Measurements from ENCODE around the gene SLC30A3. TPM values are rescaled to one million over a fixed set of nuclear protein-coding genes. Genes with fewer than 3 reads are reported as not detected.

SLC30A3 gene
- total RNA-seq, 2 donors from 2014 or later, result 4.4 to 8.5 TPM

DNA sequence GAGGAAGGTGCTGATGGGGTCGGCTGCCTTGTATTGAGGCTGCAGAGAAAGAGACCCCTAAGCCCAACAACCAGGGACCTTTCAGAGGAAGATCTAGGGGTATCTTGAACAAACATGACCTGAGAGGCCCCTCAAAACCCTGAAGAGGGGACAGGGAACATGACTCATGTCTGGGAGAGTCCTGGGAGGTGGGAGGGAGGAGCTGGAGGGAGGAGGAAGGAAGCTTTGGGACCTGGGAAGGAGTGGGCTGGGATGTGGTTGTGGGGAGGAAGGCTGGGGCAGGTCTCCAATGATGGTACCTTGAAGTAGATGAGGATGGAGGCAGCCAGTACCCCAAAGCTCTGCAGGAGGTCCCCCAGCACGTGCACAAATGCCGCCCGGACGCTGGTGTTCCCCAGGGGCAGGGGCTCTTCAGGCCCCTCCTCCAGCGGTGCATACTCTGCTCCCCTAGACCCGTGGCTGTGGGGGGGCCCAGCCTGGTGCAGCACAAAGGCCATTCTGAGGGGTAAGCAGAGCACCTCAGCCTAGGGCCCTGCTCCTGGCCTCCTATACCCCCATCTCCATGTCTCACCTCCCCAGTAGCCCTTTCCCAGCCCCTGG is 5.9 kb downstream of the SLC30A3 start:
- peaks cover 6% of the 10 kb centered on the region for H3K27me3 ChIP-seq (replicated peaks; ENCODE audit: insufficient read depth)
- DNase-seq (ENCODE audit: low spot score) (no peak), ATAC-seq (ENCODE audit: insufficient number of reproducible peaks, low FRiP score, low read depth) (no peak)
- no peak overlapping the region for H3K4me3 ChIP-seq
- H3K36me3 ChIP-seq, result no peaks in the 10 kb centered on the region
- TF ChIP-seq, protein P1, sequence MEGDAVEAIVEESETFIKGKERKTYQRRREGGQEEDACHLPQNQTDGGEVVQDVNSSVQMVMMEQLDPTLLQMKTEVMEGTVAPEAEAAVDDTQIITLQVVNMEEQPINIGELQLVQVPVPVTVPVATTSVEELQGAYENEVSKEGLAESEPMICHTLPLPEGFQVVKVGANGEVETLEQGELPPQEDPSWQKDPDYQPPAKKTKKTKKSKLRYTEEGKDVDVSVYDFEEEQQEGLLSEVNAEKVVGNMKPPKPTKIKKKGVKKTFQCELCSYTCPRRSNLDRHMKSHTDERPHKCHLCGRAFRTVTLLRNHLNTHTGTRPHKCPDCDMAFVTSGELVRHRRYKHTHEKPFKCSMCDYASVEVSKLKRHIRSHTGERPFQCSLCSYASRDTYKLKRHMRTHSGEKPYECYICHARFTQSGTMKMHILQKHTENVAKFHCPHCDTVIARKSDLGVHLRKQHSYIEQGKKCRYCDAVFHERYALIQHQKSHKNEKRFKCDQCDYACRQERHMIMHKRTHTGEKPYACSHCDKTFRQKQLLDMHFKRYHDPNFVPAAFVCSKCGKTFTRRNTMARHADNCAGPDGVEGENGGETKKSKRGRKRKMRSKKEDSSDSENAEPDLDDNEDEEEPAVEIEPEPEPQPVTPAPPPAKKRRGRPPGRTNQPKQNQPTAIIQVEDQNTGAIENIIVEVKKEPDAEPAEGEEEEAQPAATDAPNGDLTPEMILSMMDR (IDR thresholded peaks at IDR 0.05), result no peak
- H3K4me1 ChIP-seq (ENCODE audit: control insufficient read depth in 1 of 2, low read depth in 2 of 2), result peaks cover 11 to 25% of the 10 kb centered on the region in 2 donors
- H3K9me3 ChIP-seq, result no peaks in the 10 kb centered on the region
- H3K27ac ChIP-seq, result no peak overlapping the region

DNA sequence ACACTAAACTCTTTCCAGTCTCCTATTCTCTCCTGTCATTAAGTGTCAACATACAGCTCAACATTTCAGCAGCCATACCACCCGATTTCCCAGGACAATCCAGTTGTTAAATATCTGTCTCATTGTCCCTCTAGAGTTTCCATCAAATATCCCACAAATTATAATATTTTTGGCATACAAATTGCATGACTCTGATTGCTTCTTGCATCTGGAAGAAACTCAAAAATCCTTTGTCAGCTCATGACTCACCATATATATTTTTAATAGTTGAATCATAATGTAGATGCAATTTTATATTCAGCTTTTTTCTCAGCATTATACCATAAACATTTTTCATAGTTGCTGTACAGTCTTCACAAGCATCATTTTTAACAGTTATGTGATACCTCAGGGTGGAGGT is 7.2 kb downstream of the SLC30A3 start:
- H3K27ac ChIP-seq, result no peak overlapping the region
- H3K9me3 ChIP-seq, result no peaks in the 10 kb centered on the region
- H3K4me1 ChIP-seq (ENCODE audit: control insufficient read depth in 1 of 2, low read depth in 2 of 2), result peaks cover 11 to 20% of the 10 kb centered on the region in 2 donors
- DNase-seq (ENCODE audit: low spot score), result no peak
- peaks cover 6% of the 10 kb centered on the region for H3K27me3 ChIP-seq (replicated peaks; ENCODE audit: insufficient read depth)
- H3K4me3 ChIP-seq, result no peak overlapping the region
- ATAC-seq (ENCODE audit: insufficient number of reproducible peaks, low FRiP score, low read depth), result no peak
- H3K36me3 ChIP-seq, result no peaks in the 10 kb centered on the region
- TF ChIP-seq, protein P1 (IDR thresholded peaks at IDR 0.05), result no peak

DNA sequence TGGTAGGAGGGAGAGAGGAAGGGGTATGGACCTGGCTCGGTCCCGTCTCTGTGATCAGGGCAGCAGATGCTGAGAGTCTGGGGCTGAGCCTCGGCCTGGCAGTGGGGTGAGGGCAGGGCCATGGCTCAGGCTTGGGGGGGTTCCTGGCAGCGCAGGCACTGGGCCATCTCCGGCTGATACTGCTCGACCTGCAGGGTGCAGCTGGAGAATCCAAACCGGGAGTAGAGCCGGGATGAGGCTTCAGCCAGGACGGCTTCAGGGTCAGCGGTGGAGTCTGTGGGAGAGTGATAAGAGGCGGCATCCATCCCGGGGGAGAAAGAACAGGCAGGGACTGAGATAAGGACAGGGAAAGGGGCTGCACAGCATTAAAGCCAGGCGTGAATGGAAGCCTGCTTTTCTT is 7.7 kb downstream of the SLC30A3 start:
- no peak overlapping the region for H3K4me3 ChIP-seq
- H3K36me3 ChIP-seq, result no peaks in the 10 kb centered on the region
- peaks cover 6% of the 10 kb centered on the region for H3K27me3 ChIP-seq (replicated peaks; ENCODE audit: insufficient read depth)
- no peaks in the 10 kb centered on the region for H3K9me3 ChIP-seq
- H3K27ac ChIP-seq, result no peak overlapping the region
- peaks cover 11 to 23% of the 10 kb centered on the region in 2 donors for H3K4me1 ChIP-seq (ENCODE audit: control insufficient read depth in 1 of 2, low read depth in 2 of 2)
- no peak for DNase-seq (ENCODE audit: low spot score)
- TF ChIP-seq, protein P1 (IDR thresholded peaks at IDR 0.05), result no peak
- ATAC-seq (ENCODE audit: insufficient number of reproducible peaks, low FRiP score, low read depth), result no peak

DNA sequence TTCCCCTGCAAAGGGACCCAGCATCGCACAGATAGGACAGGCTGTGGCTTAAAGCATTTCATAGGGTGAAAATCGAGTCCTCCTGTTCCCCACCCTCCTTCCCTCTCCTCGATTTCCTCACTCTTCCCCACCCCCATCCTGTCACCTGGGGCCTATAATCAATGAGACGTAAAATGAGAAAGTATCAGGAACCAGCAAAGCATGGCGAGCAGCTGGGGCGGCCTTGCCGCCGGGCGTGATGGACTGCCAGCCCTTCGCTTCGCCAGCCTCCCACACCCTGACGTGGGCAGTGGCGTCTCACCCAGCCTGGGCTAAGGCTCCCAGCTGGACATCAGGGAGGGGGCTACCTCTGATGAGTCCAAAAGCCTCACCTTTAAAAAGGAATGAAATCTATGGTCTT is 11.1 kb downstream of the SLC30A3 start:
- Histone ChIP-seq H3K27me3 (replicated peaks; ENCODE audit: insufficient read depth) (no peaks in the 10 kb centered on the region), H3K27ac (no peak overlapping the region), H3K4me3 (no peak overlapping the region), H3K4me1 (ENCODE audit: control insufficient read depth in 1 of 2, low read depth in 2 of 2) (peaks cover 14 to 38% of the 10 kb centered on the region in 2 donors), H3K36me3 (no peaks in the 10 kb centered on the region), H3K9me3 (no peaks in the 10 kb centered on the region)
- ATAC-seq (ENCODE audit: insufficient number of reproducible peaks, low FRiP score, low read depth), result no peak
- no peak for DNase-seq (ENCODE audit: low spot score)
- TF ChIP-seq, protein P1 (IDR thresholded peaks at IDR 0.05), result no peak

DNA sequence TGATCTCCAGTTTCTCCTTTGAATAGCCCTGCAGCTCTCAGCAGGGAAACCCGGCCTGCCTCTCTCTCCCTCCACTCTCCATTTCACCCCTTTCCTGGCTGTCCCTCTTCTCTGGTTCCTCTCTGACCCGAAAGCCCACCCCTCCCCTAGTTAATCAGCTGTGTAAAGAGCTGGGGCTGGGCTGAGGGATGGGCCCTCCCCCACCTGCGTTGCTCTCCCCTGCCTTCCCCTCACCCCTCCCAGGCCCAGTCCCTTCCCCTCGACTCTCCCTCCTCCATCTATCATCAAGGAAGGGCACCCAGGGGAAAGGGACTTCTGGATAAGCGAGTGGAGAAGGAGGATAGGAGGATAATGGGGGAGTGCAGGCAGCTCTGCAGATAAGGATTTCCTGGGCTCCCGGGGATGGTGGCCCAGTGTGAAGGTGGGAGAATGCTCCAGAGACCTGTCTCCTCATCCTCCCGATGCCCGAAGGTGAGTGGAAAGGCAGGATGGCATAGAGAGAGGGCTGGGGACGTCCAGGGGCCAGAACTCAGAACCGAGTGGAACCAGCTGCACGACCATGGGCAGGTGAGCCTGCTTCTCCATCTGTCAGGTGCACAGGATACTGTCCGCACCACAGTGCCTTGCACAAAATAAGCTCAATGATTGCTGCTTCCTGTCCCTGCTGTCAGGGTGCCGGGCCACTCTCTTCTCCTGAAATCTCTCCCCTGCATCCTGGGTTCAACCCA is 12.0 kb downstream of the SLC30A3 start:
- TF ChIP-seq, protein P1 (IDR thresholded peaks at IDR 0.05), result no peak
- Histone ChIP-seq H3K4me3 (no peak overlapping the region), H3K4me1 (ENCODE audit: control insufficient read depth in 1 of 2, low read depth in 2 of 2) (peaks cover 11 to 31% of the 10 kb centered on the region in 2 donors), H3K36me3 (no peaks in the 10 kb centered on the region), H3K9me3 (no peaks in the 10 kb centered on the region), H3K27me3 (replicated peaks; ENCODE audit: insufficient read depth) (no peaks in the 10 kb centered on the region), H3K27ac (no peak overlapping the region)
- no peak for ATAC-seq (ENCODE audit: insufficient number of reproducible peaks, low FRiP score, low read depth)
- DNase-seq (ENCODE audit: low spot score), result no peak
